ENCODE data around the gene PAK4. TPM values are rescaled to one million over a fixed set of nuclear protein-coding genes. Genes with fewer than 3 reads are reported as not detected.

The PAK4 gene
- total and polyA plus RNA-seq, 2 of the 13 experiments (the other 11 are each of a cell fraction or from before 2014, with no cell fraction given): 9.5 to 17.8 TPM

GRCh38 chr19:39145180-39145953 is 19.8 kb downstream of the PAK4 start (continued):
- peak; percentile 28; the same call in 1 of the 2 replicates for TF ChIP-seq TFE3 (CRISPR knock-in tag; IDR thresholded peaks at IDR 0.05)
- TF ChIP-seq ZBTB46 (CRISPR knock-in tag; IDR thresholded peaks at IDR 0.05; ENCODE audit: borderline replicate concordance): no peak
- TF ChIP-seq ZNF547 (CRISPR knock-in tag; IDR thresholded peaks at IDR 0.05): no peak
- TF ChIP-seq MATR3 (CRISPR knock-in tag; IDR thresholded peaks at IDR 0.05): no peak
- no peak; the same call in 1 of the 2 replicates for TF ChIP-seq ZNF441 (CRISPR knock-in tag; IDR thresholded peaks at IDR 0.05; ENCODE audit: borderline replicate concordance)
- no peak for TF ChIP-seq ZNF652 (CRISPR knock-in tag; IDR thresholded peaks at IDR 0.05; ENCODE audit: borderline replicate concordance, low read depth)
- TF ChIP-seq AKAP8 (CRISPR knock-in tag; IDR thresholded peaks at IDR 0.05): 0 out of 2 replicates have a peak, but pooled peaks have one; percentile 18
- TF ChIP-seq ZHX2 (IDR thresholded peaks at IDR 0.05; ENCODE audit: low read depth): no peak
- TF ChIP-seq ZHX2 (CRISPR knock-in tag; IDR thresholded peaks at IDR 0.05; ENCODE audit: borderline replicate concordance): no peak
- no peak for TF ChIP-seq FOSL1 (CRISPR knock-in tag; IDR thresholded peaks at IDR 0.05; ENCODE audit: borderline replicate concordance)
- TF ChIP-seq EP300 (IDR thresholded peaks at IDR 0.05; ENCODE audit: low read depth in 2 of 2, low read length in 2 of 2): peak in 1 of 2 experiments; percentile 50; a peak in 1 of 4 replicates
- no peak for TF ChIP-seq EP300 (CRISPR knock-in tag; IDR thresholded peaks at IDR 0.05; ENCODE audit: borderline replicate concordance)
- TF ChIP-seq STAT5B (CRISPR knock-in tag; IDR thresholded peaks at IDR 0.05): 0 out of 2 replicates have a peak, but pooled peaks have one; percentile 8
- no peak for TF ChIP-seq SIN3B (IDR thresholded peaks at IDR 0.05; ENCODE audit: low read length)
- no peak for TF ChIP-seq ZBTB20 (CRISPR knock-in tag; IDR thresholded peaks at IDR 0.05; ENCODE audit: borderline replicate concordance, low read depth)
- no peak for TF ChIP-seq TEAD2 (CRISPR knock-in tag; IDR thresholded peaks at IDR 0.05)

Measured in HepG2 (cell line).